ENCODE measurements around the gene GPR31. TPM values are rescaled to one million over a fixed set of nuclear protein-coding genes. Genes with fewer than 3 reads are reported as not detected.

The GPR31 gene
- total RNA-seq, 1 experiment from 2014 or later: not detected

DNA sequence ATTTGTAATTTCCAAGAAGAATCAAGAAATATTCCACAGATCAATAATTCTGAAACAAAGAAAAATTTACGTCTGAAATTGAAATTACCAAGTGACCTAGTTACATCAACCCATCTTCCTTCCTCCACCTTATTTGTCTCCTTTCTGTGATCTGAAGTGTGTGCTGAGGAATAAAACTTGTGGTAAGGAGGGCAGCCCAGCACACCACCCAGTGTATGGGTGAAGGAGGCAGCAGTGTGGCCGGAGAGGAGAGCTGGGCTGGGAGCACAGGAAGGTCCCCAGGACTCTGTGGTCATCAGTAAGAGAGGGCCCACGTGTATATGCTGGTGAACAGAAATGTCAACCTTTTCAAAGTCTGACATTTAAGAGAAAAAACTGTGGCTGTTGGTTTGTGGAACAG lies 46.2 kb downstream of the GPR31 start:
- in situ Hi-C loops (cut with HindIII; ENCODE audit: low pct_unique_long_range_greater_than_20kb, low sequenced_read_pairs): no loop called here

DNA sequence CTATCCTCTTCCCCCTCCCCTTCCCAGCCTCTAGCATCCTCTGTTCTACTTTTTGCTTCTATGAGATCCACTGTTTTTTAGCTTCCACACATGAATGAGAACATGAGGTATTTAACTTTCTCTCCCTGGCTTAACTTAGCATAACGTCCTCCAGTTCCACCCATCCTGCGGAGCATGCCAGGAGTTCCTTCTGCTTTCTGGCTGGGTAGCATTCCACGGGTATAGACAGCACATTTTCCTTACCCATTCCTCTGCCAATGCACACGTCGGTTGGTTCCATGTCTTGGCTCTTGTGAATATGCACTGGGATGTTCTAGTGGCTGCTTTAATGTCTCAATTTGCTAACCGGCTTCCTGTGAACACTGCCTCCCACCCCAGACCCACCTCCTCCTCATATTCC lies 48.1 kb downstream of the GPR31 start:
- no peak for DNase-seq (ENCODE audit: low read depth)
- in situ Hi-C loops (cut with HindIII; ENCODE audit: low pct_unique_long_range_greater_than_20kb, low sequenced_read_pairs): no loop called here

More for the DNA sequence above, 46.2 kb downstream of the GPR31 start:
- DNase-seq (ENCODE audit: low read depth): no peak

DNA sequence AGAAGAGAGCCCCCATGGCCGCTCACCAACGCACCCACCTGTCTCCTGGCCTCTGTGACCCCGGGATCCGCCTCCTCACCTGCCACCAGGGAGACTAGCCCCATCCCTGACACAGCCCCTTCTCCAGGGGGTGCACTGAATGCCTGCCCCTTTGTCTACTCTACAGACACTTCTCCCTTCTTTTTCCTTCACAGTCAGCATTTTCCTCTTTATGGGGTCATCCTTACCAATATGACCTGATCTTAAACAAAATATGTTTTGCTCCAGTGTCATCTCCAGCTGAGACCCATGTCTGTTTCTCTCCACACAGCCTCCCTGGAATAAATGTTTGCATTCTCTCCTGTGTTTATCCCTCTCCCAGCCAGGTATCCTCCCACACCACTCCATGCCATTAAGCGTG lies 49.5 kb downstream of the GPR31 start:
- DNase-seq (ENCODE audit: low read depth): no peak
- in situ Hi-C loops (cut with HindIII; ENCODE audit: low pct_unique_long_range_greater_than_20kb, low sequenced_read_pairs): no loop called here

DNA sequence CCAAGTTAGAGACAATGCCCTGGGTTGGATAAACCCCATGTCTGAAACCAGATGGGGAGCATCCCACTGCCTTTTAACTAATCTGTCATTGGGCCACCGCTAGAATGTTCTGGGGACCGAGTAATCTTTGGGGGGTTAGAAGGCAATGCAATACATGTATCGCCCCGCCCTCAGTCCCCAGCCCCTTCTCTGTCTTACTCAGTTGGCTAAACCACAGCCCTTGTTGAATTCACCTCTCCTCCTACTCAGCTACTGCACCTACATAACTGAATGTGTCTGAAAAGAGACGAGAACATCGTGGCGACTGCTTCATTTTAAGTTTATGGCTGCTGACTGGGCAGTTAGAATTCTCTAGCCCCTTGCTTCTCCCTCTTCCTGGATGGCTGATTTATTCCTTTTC lies 50.0 kb downstream of the GPR31 start:
- no peak for DNase-seq (ENCODE audit: low read depth)
- in situ Hi-C loops (cut with HindIII; ENCODE audit: low pct_unique_long_range_greater_than_20kb, low sequenced_read_pairs): no loop called here

DNA sequence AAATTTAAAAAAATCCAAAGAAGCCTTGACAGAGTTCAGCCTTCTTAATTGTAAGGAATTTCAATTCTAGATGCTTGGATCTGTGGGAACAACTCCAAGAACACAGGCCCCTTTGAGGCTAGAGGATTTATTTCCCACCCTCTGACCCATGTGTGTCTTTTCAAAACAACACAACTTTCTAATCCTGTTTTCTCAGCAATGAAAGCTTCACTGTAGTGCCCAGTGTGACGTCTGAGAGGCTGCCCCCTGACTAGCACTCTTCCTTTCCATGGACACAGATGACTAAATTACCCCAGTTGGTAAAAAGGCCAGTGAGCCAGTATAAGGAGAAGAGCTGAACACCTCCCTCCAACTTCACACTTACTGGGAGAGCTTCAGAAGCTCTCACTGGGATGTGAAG lies 51.4 kb downstream of the GPR31 start:
- no peak for DNase-seq (ENCODE audit: low read depth)
- in situ Hi-C loops (cut with HindIII; ENCODE audit: low pct_unique_long_range_greater_than_20kb, low sequenced_read_pairs): no loop called here

Other genes with a start within 250 kb of the GPR31 start
- gene RNASET2, start 201.4 kb downstream of the GPR31 start, total RNA-seq (2014; rRNA removed; shearing (Covaris generic); ENCODE audit: low replicate concordance): 53.4 and 54.7 TPM in 2 replicates
- 9.9 and 19.3 TPM in 2 replicates for gene CEP43, start 158.6 kb downstream of the GPR31 start, total RNA-seq (2014; rRNA removed; shearing (Covaris generic); ENCODE audit: low replicate concordance)
- 2.1 and 2.3 TPM in 2 replicates for gene CCR6, start 34.9 kb downstream of the GPR31 start, total RNA-seq (2014; rRNA removed; shearing (Covaris generic); ENCODE audit: low replicate concordance)
- gene UNC93A, start 133.3 kb upstream of the GPR31 start, total RNA-seq (2014; rRNA removed; shearing (Covaris generic); ENCODE audit: low replicate concordance): not detected in 2 replicates
- not detected in 2 replicates for gene TTLL2, start 167.1 kb upstream of the GPR31 start, total RNA-seq (2014; rRNA removed; shearing (Covaris generic); ENCODE audit: low replicate concordance)